Gastroesophageal sphincter (tissue), 4 donors: ENCODE measurements around the gene MYL6. TPM values are rescaled to one million over a fixed set of nuclear protein-coding genes. Genes with fewer than 3 reads are reported as not detected.

Experiments used
- ATAC-seq: fragments of 150-250 bp; one replicate; pipeline ENCODE4 v1.9.1; 2016; ENCODE audit warnings: mild to moderate bottlenecking, moderate library complexity
- H3K27ac ChIP-seq, 4 donors: fragments of 200-600 bp; sonication (generic) in 3 of 4; 1 replicate in 3 of 4; 2 replicates in 1 of 4; pipeline ENCODE4 v1.5.1; 2016 to 2019
- H3K27me3 ChIP-seq: fragments of 200-600 bp; sonication (generic); one replicate; pipeline ENCODE4 v1.5.1; 2019
- H3K36me3 ChIP-seq, 2 donors: fragments of 200-600 bp; sonication (generic); one replicate each; pipeline ENCODE4 v1.5.1; 2019; ENCODE audit warnings: control low read depth in 1 of 2
- H3K4me1 ChIP-seq, 3 donors: fragments of 200-600 bp; sonication (generic); 1 replicate in 2 of 3; 2 replicates in 1 of 3; pipeline ENCODE4 v1.5.1; 2016 to 2019; ENCODE audit warnings: control low read depth in 2 of 3
- H3K4me3 ChIP-seq, 2 donors: fragments of 200-600 bp; sonication (generic); one replicate each; pipeline ENCODE4 v1.5.1; 2019; ENCODE audit warnings: mild to moderate bottlenecking in 1 of 2, moderate library complexity in 1 of 2
- H3K9me3 ChIP-seq, 3 donors: fragments of 200-600 bp; sonication (generic); one replicate each; pipeline ENCODE4 v1.5.1; 2017 to 2019; ENCODE audit warnings: control low read depth in 2 of 3
- CTCF ChIP-seq, 4 experiments: fragments of 200-600 bp in 2 of 4; fragments of 450-650 bp in 2 of 4; sonication (generic) in 1 of 4; IDR thresholded peaks; one replicate each; pipeline ENCODE4 v1.5.1; 2017 to 2019; ENCODE audit warnings: antibody characterized with exemption in 4 of 4, mild to moderate bottlenecking in 2 of 4, moderate library complexity in 2 of 4
- EP300 ChIP-seq: sonication (generic); formaldehyde crosslinking; IDR thresholded peaks from one replicate; pipeline ENCODE4 v1.6.1; 2017; ENCODE audit warnings: antibody characterized with exemption, mild to moderate bottlenecking
- POLR2A ChIP-seq, 2 donors: fragments of 450-650 bp; IDR thresholded peaks; one replicate each; pipeline ENCODE4 v1.6.1; 2017; ENCODE audit warnings: antibody characterized with exemption in 2 of 2, mild to moderate bottlenecking in 2 of 2, moderate library complexity in 1 of 2
- POLR2AphosphoS5 ChIP-seq: sonication (generic); formaldehyde crosslinking; IDR thresholded peaks from one replicate; pipeline ENCODE4 v1.6.1; 2017; ENCODE audit warnings: antibody characterized with exemption
- WGBS, 2 donors: methylation state at CpG; one replicate each; pipeline ENCODE4 v1.1.5; 2018; ENCODE audit warnings: low coverage in 1 of 2; 5-methylcytosine and 5-hydroxymethylcytosine counted together
- total RNA-seq, 4 donors: library from RNA; depleted of rRNA; stranded (reverse); fragments of >200 nt; gene quantifications; one replicate each; pipeline ENCODE4 v1.1.0, GENCODE V29; 2016

The MYL6 gene
- total RNA-seq, 4 donors from 2014 or later, result 5,300 to 6,545 (median 5,874) TPM

- 21 to 24% methylated on average over 7 to 11 of the region's 11 CpGs for WGBS, 2 donors
- no peaks in the 10 kb centered on the region for H3K27me3 ChIP-seq
- no peak for ATAC-seq
- no peak overlapping the region for H3K4me3 ChIP-seq
- H3K4me1 ChIP-seq, result peaks cover 0 to 60% (median 18%) of the 10 kb centered on the region in 3 donors
- H3K27ac ChIP-seq, result peak overlapping the region; percentile 78 to 99 (median 94)
- no peaks in the 10 kb centered on the region for H3K9me3 ChIP-seq
- TF ChIP-seq EP300 (no peak), POLR2AphosphoS5 (peak; percentile 64)
- peaks cover 0 to 83% of the 10 kb centered on the region in 2 donors for H3K36me3 ChIP-seq
Measured at GRCh38 chr12:56162468-56163290, 4.5 kb downstream of the MYL6 start.

- Histone ChIP-seq H3K36me3 (peaks cover 0 to 93% of the 10 kb centered on the region in 2 donors), H3K9me3 (no peaks in the 10 kb centered on the region), H3K27me3 (no peaks in the 10 kb centered on the region), H3K4me3 (no peak overlapping the region), H3K27ac (peak overlapping the region in 3 of 4 donors; percentile 75 to 96 (median 93)), H3K4me1 (peaks cover 0 to 60% (median 18%) of the 10 kb centered on the region in 3 donors)
- TF ChIP-seq POLR2A (IDR thresholded peaks at IDR 0.05) (peak in 1 of 2 donors; percentile 14), CTCF (IDR thresholded peaks at IDR 0.05) (no peak)
- ATAC-seq, result no peak
- WGBS, 2 donors, result 41 to 65% methylated on average over 8 to 9 of the region's 11 CpGs
Measured at GRCh38 chr12:56163533-56164344, 5.6 kb downstream of the MYL6 start.

- no peaks in the 10 kb centered on the region for H3K9me3 ChIP-seq
- TF ChIP-seq EP300 (no peak), POLR2AphosphoS5 (peak; percentile 47)
- WGBS, 2 donors, result 65 to 71% methylated on average over 7 to 9 of the region's 17 CpGs
- peaks cover 0 to 59% (median 18%) of the 10 kb centered on the region in 3 donors for H3K4me1 ChIP-seq
- no peak overlapping the region for H3K4me3 ChIP-seq
- peaks cover 0 to 99% of the 10 kb centered on the region in 2 donors for H3K36me3 ChIP-seq
- H3K27me3 ChIP-seq, result no peaks in the 10 kb centered on the region
- ATAC-seq, result no peak
- peak overlapping the region in 3 of 4 donors; percentile 75 to 96 (median 93) for H3K27ac ChIP-seq
Measured at GRCh38 chr12:56164345-56164729, 6.2 kb downstream of the MYL6 start.

DNA sequence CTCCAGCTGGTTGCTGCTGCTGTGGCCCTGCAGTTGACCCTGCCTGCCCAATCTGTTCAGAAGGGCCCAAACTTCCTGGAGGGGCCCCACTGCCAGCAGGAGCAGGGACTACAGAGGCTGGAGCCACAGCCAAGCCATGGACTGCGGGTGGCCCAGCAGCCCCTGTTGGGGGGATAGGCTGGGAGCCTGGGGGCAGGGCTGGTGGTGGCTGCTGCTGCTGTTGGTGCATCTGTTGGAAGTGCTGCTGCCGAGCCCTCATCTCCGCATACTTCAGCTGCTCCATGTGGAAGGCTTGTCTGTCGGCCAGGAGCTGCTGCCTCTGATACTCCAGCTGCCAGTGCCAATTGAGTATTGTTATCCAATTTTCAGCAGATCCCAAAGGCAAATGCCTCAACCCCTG, 7.2 kb downstream of the MYL6 start:
- Histone ChIP-seq H3K36me3 (peaks cover 0 to 100% of the 10 kb centered on the region in 2 donors), H3K27ac (peak overlapping the region in 3 of 4 donors; percentile 46 to 96 (median 93)), H3K9me3 (no peaks in the 10 kb centered on the region), H3K27me3 (no peaks in the 10 kb centered on the region), H3K4me3 (no peak overlapping the region), H3K4me1 (peaks cover 0 to 49% (median 14%) of the 10 kb centered on the region in 3 donors)
- WGBS, 2 donors, result 17% methylated on average over 1 of the region's 4 CpGs; no CpG with 5 or more reads in 1 of the 2 donors
- no peak for ATAC-seq
- no peak for TF ChIP-seq CTCF (IDR thresholded peaks at IDR 0.05)

DNA sequence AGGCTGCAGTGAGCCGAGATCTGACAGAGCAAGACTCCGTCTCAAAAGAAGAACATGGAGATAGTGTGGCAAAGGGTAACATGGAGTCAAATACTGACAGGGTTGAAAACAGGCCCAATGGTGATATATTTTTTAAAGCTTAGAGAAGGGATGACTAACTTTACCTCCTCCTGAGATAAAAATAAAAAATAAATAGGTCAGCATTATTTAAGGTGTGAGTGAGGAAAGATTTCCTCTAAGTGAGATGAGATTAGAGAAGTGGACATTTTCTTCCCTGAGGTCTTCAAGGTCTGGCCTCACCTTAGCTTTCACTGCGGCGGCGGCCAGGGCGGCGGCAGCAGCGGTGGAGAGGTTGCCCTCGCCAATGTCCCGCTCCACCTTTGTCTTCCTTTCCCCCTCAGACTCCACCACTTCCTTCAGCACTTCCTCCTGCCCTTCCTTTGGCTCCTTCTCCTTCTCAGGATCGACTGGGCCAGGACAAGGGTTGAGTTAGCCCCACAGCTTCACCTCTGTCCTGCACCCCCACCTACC, 11.1 kb downstream of the MYL6 start:
- Histone ChIP-seq H3K4me3 (no peak overlapping the region), H3K27me3 (no peaks in the 10 kb centered on the region), H3K4me1 (peaks cover 0 to 10% (median 0%) of the 10 kb centered on the region in 3 donors), H3K9me3 (no peaks in the 10 kb centered on the region), H3K27ac (no peak overlapping the region), H3K36me3 (peaks cover 0 to 100% of the 10 kb centered on the region in 2 donors)
- WGBS, 2 donors, result 80 to 88% methylated on average over 4 to 11 of the region's 11 CpGs
- no peak for TF ChIP-seq POLR2AphosphoS5
- no peak for TF ChIP-seq POLR2A (IDR thresholded peaks at IDR 0.05)
- TF ChIP-seq CTCF (IDR thresholded peaks at IDR 0.05), result no peak
- no peak for TF ChIP-seq EP300
- no peak for ATAC-seq
